Tongue (tissue), 2 donors: ENCODE data around the gene FREM3. TPM values are rescaled to one million over a fixed set of nuclear protein-coding genes. Genes with fewer than 3 reads are reported as not detected.

Experiments
- DNase-seq: peaks from one replicate; pipeline ENCODE4 v3.0.0-alpha.2; 2015
- total RNA-seq: library from RNA; depleted of rRNA; stranded (reverse); fragments of >200 nt; gene quantifications from one replicate; pipeline ENCODE4 v1.2.3, GENCODE V29; 2014

The FREM3 gene
- total RNA-seq, 1 donor from 2014 or later, result not detected

DNA sequence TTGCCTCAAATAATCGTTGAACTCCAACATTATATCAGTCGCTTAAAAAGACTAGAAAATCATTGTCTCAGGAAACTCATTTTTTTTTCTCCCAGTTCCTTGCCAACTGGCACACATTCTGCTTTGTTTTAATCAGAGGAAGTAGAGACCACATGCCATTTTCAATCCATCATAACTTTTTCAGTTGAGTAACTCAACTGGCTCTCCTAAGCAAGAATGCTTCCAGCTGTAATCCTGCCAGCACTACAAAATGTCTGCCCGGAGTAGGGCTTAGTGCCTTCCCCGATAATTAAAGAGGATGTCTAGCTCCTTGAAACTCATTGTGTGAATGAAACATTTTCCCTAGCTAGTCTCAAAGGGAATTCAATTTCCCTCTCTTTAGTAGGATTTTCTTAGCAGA lies 33.0 kb downstream of the FREM3 start:
- DNase-seq, result peak; percentile 85

GRCh38 chr4:143658336-143658735 lies 42.1 kb downstream of the FREM3 start:
- DNase-seq, result no peak

- DNase-seq, result no peak
These were observed 45.9 kb downstream of the FREM3 start for GRCh38 chr4:143654571-143654970.

DNA sequence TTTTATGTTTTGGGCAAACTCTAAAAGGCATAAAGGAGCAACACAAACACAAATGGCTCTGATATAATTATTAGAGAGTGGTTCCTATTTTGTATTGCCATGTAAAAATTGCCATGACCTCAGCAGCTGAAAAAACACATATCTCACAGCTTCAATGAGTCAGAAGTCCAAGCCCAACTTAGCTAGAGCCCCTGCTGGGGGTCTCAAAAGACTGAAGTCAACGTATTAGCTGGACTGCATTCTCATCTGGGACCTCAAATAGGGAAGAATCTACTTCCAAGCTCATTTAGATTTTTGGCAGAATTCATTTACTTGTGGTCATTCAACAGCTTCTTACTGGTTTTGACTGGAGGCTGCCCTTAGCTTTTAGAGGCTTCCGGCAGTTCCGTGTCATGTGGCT lies 47.4 kb downstream of the FREM3 start:
- no peak for DNase-seq

GRCh38 chr4:143643399-143643798 lies 57.1 kb downstream of the FREM3 start:
- no peak for DNase-seq

DNA sequence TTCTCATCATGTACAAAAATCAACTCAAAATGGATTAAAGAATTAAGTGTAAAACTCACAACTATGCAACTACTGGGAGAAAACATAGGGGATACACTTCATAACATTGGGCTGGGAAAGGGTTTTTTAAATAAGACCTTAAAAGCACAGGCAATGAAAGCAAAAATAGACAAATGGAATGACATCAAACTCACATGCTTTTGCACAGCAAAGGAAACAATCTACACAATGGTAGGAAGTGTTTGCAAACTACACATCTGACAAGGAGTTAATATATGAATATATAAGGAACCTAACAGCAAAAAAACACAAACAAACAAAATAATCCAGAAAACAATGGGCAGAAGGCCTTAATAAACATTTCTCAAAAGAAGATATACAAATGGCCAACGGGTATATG lies 57.9 kb downstream of the FREM3 start:
- DNase-seq, result no peak

DNA sequence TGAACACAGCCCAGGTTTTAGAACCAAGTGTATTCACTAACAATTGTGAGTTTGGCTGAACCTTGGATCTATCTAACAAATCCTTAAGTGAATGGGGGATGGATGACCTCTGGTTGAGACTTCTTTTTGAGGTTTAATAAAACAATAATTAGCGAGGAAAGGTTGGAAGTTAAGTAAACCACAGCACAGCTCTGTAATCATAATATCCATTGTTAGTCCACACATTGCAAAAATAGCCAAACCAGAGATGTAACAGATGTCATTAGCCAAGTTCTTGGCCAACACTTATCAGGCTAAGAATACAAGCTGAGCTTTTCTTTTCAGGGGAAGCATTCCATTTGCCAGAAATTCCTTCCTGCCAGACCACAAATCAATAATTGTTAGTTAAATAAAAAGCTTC lies 59.1 kb downstream of the FREM3 start:
- DNase-seq, result peak; percentile 7

DNA sequence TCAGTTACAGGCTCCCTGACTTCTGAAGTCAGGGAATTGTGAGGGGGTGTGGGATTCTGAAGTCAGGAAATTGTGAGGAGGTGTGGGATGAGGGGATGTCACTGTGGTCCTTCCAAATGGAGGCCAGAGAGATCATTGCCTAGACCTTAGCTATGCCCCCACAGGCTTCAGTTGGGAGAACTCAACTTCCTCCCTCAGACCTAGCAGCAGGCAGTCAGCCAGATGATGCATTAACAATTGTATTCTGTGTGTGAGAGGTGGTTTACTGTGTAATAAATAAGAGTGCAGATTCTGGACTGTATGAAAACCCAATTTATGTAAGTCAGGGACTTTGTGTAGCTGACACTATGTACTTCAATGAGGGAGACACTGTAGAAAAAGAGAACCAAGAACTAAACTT lies 65.7 kb downstream of the FREM3 start:
- no peak for DNase-seq

DNA sequence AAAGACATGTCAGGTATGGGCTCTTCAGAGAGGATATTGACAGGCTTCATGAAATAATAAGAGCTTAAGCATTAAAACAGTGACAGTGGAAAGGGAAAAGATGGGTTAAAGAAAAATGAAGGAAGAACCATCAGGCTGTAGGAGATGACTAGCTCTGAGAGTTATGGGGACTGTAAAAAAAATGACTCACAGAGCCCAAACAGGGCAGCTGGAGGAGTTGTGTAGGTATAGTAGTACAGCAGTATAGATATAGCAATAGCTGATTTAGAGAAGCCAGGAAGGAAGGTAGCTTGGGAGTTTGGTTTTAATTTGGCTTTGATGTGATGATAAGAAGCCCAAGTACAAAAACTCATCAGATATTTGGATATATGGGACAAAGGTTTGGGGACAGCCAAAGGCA lies 66.6 kb downstream of the FREM3 start:
- no peak for DNase-seq

DNA sequence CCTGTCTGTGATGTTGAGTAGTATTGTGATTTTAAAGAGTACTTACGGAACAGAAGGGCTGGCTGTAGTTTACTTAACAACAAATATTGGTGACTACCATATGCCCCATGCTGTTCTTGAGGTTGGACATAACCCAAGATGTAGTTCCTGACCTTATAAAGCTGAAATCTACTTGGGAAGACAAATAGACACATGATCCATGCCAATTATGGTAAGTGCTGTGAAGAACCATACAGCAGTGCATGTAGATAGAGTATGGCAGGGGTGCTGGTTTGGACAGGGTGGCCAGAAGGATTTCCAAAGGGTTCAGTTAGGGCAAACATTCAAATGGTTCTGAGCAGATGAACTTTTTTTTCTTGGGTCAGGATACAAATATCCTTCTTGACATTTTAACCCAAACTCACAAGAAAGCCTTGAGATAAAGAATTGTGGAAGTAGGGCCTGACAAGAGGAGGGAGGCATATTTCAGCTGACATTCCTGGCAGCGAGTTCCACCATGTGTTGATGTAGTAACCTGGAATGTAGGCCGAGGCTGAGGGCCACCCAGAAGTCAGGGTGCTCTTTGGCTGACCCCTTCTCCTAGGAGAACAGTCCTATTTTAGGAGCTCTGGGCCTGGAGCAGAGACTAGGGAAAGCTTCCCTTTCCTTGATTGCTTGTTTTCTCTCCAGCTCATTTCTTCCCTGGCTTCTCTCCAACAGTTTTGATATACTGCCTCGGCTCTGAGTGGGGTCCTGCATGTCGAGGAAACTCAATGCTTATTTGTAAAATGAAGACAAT lies 74.2 kb downstream of the FREM3 start:
- DNase-seq, result peak; percentile 77

DNA sequence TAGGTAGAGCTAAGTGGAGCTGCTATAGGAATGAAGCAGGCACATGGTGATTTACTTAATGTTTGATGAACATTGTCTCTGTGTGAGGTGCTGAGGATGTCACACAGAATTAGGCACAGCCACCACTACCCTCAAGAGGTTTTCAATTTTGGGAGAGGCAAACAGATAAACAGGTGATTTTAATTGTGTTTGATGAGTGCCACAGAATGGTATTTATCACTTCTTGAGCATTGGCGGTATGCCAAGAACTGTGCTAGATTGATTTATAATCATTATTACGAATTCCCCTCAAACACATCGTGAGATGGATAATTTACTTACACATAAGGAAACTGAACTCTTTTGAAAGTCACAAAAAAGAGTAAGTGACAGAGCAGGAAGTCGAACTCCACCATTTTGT lies 74.8 kb downstream of the FREM3 start:
- DNase-seq, result no peak

DNA sequence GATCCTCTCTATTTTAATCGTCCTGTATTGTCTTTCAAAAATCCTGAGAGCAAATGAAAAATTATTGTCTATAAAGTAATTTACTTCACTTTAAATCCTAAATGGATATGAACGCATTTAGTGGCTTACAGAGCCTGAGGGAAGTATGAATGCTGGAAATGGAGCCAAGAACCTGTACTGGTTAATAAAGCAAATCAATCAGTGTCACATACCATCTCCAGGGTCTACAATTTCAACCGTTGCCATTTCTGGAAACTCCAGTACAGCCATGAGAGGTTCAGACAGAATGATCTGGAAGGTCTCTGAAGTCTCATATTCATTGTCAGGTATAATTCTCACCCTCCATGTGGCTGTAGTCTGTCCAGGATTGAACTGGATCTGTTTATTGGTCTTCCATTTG lies 76.6 kb downstream of the FREM3 start:
- peak; percentile 9 for DNase-seq

DNA sequence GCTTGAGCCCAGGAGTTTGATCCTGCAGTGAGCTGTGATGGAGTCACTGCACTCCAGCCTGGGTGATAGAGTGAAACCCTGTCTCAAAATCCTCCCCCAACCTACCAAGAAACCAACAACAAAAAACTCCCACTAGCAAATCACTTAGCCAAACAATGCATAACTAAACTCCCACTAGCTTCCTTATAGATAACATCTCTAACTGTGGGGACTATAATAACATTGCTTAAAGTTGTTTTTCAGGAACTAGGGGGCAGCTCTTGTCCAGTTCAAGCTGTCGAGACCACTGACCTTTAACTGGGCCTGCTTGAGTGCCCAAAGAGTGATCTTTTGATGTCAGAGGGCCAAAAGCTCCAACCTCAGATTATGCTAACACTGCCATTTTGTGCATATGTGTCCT lies 81.7 kb downstream of the FREM3 start:
- DNase-seq, result no peak

DNA sequence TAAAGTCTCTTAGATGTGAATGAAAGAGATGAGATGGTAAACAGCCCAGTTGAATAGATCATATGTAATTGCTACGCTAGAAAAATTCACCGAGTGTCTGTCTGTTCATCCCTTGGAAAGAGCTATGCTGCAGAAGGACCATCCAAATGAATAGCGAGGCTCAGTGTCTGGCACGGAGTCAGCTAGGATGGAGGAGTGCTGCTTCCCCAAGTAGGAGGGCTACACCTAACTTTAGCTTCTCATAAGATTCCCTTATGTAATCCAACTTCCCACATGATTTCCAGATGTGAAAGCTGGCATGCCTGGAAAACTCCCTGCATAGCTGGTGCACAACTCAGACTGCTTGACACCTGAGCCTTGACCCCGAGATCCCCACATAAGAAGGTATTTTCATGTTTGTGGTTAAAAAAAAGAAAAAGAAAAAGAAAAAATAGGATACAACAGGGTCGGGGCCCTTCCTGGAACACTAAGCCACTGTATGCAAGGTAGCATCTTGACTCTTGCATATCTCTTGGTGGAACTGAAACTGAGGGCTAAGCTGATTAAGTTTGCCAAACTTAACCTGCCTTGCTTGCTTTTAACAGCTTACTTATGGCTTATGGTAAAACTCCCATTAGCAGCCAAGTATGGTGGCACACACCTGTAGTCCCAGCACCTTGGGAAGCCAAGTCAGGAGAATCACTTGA lies 82.3 kb downstream of the FREM3 start:
- DNase-seq, result no peak

- DNase-seq, result no peak
These were observed 83.7 kb downstream of the FREM3 start for GRCh38 chr4:143616771-143617170.

DNA sequence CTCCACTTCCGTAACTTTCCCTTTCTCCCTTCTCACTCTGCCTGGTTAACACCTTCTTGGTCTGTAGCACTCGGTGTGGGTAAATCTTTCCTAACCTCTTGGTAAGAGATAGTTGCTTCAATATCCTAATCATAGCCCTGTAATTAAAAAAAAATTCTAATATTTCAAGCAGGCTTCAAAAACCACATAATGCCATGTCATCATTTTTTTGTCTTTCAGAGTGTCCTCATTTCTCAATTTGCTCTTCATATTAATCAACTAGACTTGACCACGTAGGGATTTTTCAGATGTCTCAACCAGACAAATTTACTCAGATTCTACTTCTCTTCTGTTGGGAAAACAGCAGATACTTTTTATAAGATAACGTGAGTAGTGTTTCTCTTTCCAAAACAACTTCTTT lies 91.0 kb downstream of the FREM3 start:
- no peak for DNase-seq

- no peak for DNase-seq
These were observed 94.0 kb downstream of the FREM3 start for GRCh38 chr4:143606480-143606879.

DNA sequence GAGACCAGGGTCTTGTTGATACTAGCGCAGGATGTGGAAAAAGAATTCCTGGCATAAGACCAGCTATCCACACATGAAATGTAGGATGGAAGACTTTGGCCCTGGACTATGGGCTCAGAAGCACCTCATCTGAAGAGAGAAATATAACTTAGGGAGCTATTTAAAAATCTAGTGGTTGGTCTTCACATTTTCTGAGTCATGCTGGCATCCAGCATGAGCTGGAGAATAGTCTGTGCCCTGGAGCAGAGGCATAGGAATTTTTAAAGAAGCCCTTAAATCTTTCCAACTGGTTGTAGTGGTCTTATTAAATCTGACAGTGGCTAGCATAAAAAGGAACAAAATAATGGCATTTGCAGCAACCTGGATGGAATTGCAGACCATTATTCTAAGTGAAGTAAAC lies 100.6 kb downstream of the FREM3 start:
- DNase-seq, result no peak

DNA sequence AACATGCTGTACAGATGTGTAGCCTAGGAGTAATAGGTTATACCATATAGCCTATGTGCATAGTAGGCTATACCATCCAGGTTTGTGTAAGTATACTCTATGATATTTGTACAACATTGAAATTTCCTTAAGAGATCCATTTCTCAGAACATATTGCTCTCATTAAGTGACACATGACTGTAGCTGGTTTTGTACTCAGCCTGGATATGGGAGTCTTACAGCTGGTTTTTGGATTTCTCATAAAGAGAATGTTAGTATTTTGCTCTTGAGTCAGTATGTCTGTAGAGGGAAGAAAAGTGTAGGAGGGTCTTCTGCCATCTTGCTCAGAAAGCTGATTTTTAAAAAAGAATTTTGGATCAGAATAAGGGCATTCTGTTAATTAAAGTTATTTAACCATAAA lies 101.7 kb downstream of the FREM3 start:
- DNase-seq, result no peak

- no peak for DNase-seq
These were observed 103.2 kb downstream of the FREM3 start for GRCh38 chr4:143597276-143597675.

DNA sequence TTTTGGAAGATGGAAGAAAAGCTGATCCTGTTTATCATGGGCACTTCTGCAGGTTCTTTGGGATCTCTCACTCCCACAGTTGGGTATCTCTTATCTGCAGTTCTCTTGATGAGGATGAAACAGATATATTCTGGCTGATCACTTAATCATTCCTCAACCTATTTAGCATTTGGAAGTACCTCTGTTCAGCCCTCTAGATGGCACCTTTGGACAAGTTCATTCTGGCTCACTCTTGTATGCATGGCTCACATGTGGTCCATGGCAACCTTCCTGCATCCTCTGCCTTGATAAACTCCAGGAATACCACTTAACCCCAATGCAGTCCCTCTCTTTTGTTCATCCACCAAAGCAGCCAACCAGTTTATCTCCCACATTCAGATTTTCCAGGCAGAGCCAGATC lies 112.8 kb downstream of the FREM3 start:
- no peak for DNase-seq

- no peak for DNase-seq
These were observed 114.4 kb downstream of the FREM3 start for GRCh38 chr4:143586080-143586479.

DNA sequence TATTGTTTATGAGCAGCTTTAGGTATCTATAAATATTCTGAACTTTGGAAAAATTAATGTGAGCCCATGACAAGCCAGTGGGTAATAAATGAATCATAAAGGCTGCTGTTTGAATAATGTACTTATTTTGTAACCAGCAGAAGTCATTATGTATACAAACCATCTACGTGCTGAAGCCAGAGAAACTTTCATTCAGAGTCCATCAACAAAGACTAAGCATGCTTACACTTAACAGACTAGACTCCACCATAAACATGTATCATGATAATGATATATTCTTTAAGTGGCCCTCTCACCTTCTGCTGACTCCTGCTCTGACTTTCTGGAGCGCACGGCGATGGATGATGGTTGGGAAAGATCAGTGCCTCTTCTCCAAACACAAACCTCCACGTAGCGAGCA lies 114.9 kb downstream of the FREM3 start:
- no peak for DNase-seq

DNA sequence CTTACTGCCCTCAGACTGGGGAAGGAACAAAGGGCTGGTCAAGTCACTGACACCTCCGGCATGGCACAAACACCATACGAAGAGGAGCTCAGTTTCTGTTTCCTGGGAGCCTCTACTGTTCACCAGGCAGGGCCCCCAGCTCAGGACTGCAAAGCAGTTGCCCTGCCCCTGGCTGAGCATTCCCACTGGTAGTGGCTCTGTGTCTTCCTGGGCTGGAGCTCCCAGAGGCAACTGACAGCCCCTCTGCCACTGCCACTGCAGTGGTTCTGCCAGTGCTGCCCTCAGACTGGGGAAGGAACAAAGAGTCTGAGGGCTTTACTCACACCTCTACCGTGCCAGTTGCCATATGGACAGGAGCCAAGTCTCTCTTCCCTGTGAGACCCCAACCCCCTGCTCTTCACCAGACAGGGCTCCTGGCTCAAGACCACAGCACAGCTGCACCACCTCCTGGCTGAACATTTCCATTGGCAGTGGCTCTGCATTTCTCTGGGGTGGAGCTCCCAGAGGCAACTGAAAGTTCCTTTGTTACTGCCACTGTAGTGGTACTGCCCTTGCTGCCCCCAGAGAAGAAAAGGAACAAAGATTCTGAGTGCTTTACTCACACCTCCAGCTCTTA lies 119.0 kb downstream of the FREM3 start:
- DNase-seq, result no peak
